Motor neuron (in vitro differentiated cells): ENCODE measurements around the gene CLCNKB. TPM values are rescaled to one million over a fixed set of nuclear protein-coding genes. Genes with fewer than 3 reads are reported as not detected.

Source experiments
- ATAC-seq, 8 experiments: fragments of 200-7000 bp; cut with Tn5 transposase; replicated peaks in 6 of 8; 2 replicates each; pipeline ENCODE4 v1.8.0; 2021; ENCODE audit warnings: mild to moderate bottlenecking in 8 of 8, moderate library complexity in 8 of 8
- H3K27ac ChIP-seq, 2 donors: fragments of 250-450 bp; sonication (Bioruptor Pico); 2 replicates each; pipeline ENCODE4 v1.9.0; 2021; ENCODE audit warnings: antibody characterized with exemption in 2 of 2, mild to moderate bottlenecking in 2 of 2, moderate library complexity in 1 of 2
- H3K4me1 ChIP-seq, 2 donors: fragments of 250-450 bp; sonication (Bioruptor Pico); replicated peaks in 1 of 2; 2 replicates each; pipeline ENCODE4 v1.6.1; 2021; ENCODE audit warnings: antibody characterized with exemption in 2 of 2, mild to moderate bottlenecking in 2 of 2, moderate library complexity in 1 of 2
- H3K4me3 ChIP-seq, 5 donors: fragments of 250-450 bp; sonication (Bioruptor Pico); 2 replicates each; pipeline ENCODE4 v1.9.0; 2021; ENCODE audit warnings: antibody characterized with exemption in 5 of 5, mild to moderate bottlenecking in 5 of 5, moderate library complexity in 4 of 5
- WGBS, 10 experiments: fragments of 450-650 bp; shearing (Covaris generic); methylation state at CpG; one replicate each; pipeline ENCODE4 v1.0.0; 2022; 5-methylcytosine and 5-hydroxymethylcytosine counted together
- in situ Hi-C, 9 experiments: fragments of 400-800 bp; cut with MboI; loops; one replicate each; pipeline ENCODE4 v1.15.0; 2021; ENCODE audit warnings: low sequenced_read_pairs in 9 of 9, low pct_unique_long_range_greater_than_20kb in 2 of 9; ENCODE audit not compliant: unreplicated experiment in 9 of 9
- total RNA-seq, 8 experiments: library from RNA; unstranded; fragments of 300-600 nt; gene quantifications; 2 replicates each; pipeline versions ENCODE4 v1.2.3 to v1.2.4, GENCODE V29; 2022

Gene CLCNKB
- total RNA-seq, 8 experiments from 2014 or later, result 0.09 to 0.43 (median 0.21) TPM; not detected in 3

- Histone ChIP-seq H3K27ac (no peak overlapping the region), H3K4me1 (peaks cover 0 to 17% of the 10 kb centered on the region in 2 donors), H3K4me3 (no peak overlapping the region)
- in situ Hi-C loops, result loop anchor here in 6 of 9 experiments (25.0 kb wide), 2 partner anchors 97 to 247 kb away; no protein-coding TSS in a partner anchor
- WGBS, 10 experiments, result 20 to 100% (median 80%) methylated on average over 1 to 5 of the region's 5 CpGs; no CpG with 5 or more reads in 1 of the 10 experiments
- ATAC-seq, result no peak
Measured at GRCh38 chr1:16090076-16090826, 46.7 kb downstream of the CLCNKB start.

- peaks cover 0 to 17% of the 10 kb centered on the region in 2 donors for H3K4me1 ChIP-seq
- no peak overlapping the region for H3K27ac ChIP-seq
- ATAC-seq, result no peak
- WGBS, 10 experiments, result 40 to 90% (median 80%) methylated on average over 2 to 5 of the region's 8 CpGs; no CpG with 5 or more reads in 7 of the 10 experiments
- in situ Hi-C loops, result loop anchor here in 6 of 9 experiments (25.0 kb wide), 2 partner anchors 96 to 246 kb away; no protein-coding TSS in a partner anchor
- H3K4me3 ChIP-seq, result no peak overlapping the region
Measured at GRCh38 chr1:16091296-16091695, 47.7 kb downstream of the CLCNKB start.

GRCh38 chr1:16092097-16092922 is 48.7 kb downstream of the CLCNKB start:
- in situ Hi-C loops, result loop anchor here in 6 of 9 experiments (25.0 kb wide), 2 partner anchors 95 to 245 kb away; no protein-coding TSS in a partner anchor
- H3K27ac ChIP-seq, result no peak overlapping the region
- peak in 3 of 8 experiments; percentile 24 to 51 (median 48) for ATAC-seq
- peaks cover 0 to 17% of the 10 kb centered on the region in 2 donors for H3K4me1 ChIP-seq
- no peak overlapping the region for H3K4me3 ChIP-seq
- WGBS, 10 experiments, result 43 to 93% (median 79%) methylated on average over 1 to 11 of the region's 18 CpGs; no CpG with 5 or more reads in 4 of the 10 experiments

- WGBS, 10 experiments, result 72 to 100% (median 85%) methylated on average over 1 to 9 of the region's 9 CpGs; no CpG with 5 or more reads in 1 of the 10 experiments
- Histone ChIP-seq H3K4me3 (no peak overlapping the region), H3K27ac (no peak overlapping the region), H3K4me1 (peaks cover 0 to 17% of the 10 kb centered on the region in 2 donors)
- in situ Hi-C loops, result loop anchor here in 6 of 9 experiments (25.0 kb wide), 2 partner anchors 94 to 244 kb away; no protein-coding TSS in a partner anchor
- ATAC-seq, result no peak
Measured at GRCh38 chr1:16092923-16093511, 49.4 kb downstream of the CLCNKB start.

- H3K27ac ChIP-seq, result no peak overlapping the region
- in situ Hi-C loops, result loop anchor here in 6 of 9 experiments (25.0 kb wide), 2 partner anchors 94 to 244 kb away; no protein-coding TSS in a partner anchor
- 17 to 100% (median 63%) methylated on average over 1 to 9 of the region's 9 CpGs; no CpG with 5 or more reads in 2 of the 10 experiments for WGBS, 10 experiments
- no peak for ATAC-seq
- H3K4me1 ChIP-seq, result peaks cover 0 to 16% of the 10 kb centered on the region in 2 donors
- H3K4me3 ChIP-seq, result no peak overlapping the region
Measured at GRCh38 chr1:16093611-16094010, 50.0 kb downstream of the CLCNKB start.

- Histone ChIP-seq H3K27ac (no peak overlapping the region), H3K4me1 (peaks cover 0 to 8% of the 10 kb centered on the region in 2 donors), H3K4me3 (no peak overlapping the region)
- in situ Hi-C loops, result loop anchor here in 6 of 9 experiments (25.0 kb wide), 2 partner anchors 93 to 243 kb away; no protein-coding TSS in a partner anchor
- 50 to 100% (median 95%) methylated on average over 1 to 13 of the region's 21 CpGs; no CpG with 5 or more reads in 4 of the 10 experiments for WGBS, 10 experiments
- no peak for ATAC-seq
Measured at GRCh38 chr1:16094453-16095158, 51.0 kb downstream of the CLCNKB start.

- Histone ChIP-seq H3K4me3 (no peak overlapping the region), H3K4me1 (peaks cover 0 to 8% of the 10 kb centered on the region in 2 donors), H3K27ac (no peak overlapping the region)
- ATAC-seq, result no peak
- WGBS, 10 experiments, result 58 to 95% (median 80%) methylated on average over 1 to 7 of the region's 9 CpGs; no CpG with 5 or more reads in 5 of the 10 experiments
- in situ Hi-C loops, result loop anchor here in 6 of 9 experiments (25.0 kb wide), 2 partner anchors 92 to 242 kb away; no protein-coding TSS in a partner anchor
Measured at GRCh38 chr1:16095447-16095846, 51.9 kb downstream of the CLCNKB start.

GRCh38 chr1:16099412-16099811 is 55.8 kb downstream of the CLCNKB start:
- Histone ChIP-seq H3K4me3 (no peak overlapping the region), H3K27ac (no peak overlapping the region), H3K4me1 (peaks cover 3 to 6% of the 10 kb centered on the region in 2 donors)
- ATAC-seq, result no peak
- WGBS, 10 experiments, result 20 to 100% (median 100%) methylated on average over 1 of the region's 1 CpG; no CpG with 5 or more reads in 4 of the 10 experiments
- in situ Hi-C loops, result loop anchor here in 6 of 9 experiments (25.0 kb wide), 2 partner anchors 88 to 238 kb away; no protein-coding TSS in a partner anchor

GRCh38 chr1:16101623-16102022 is 58.0 kb downstream of the CLCNKB start:
- no peak overlapping the region for H3K4me3 ChIP-seq
- H3K27ac ChIP-seq, result no peak overlapping the region
- H3K4me1 ChIP-seq, result peaks cover 3 to 6% of the 10 kb centered on the region in 2 donors
- ATAC-seq, result peak in 1 of 8 experiments; percentile 33
- in situ Hi-C loops, result no loop called here
- WGBS, 10 experiments, result 19 to 77% (median 64%) methylated on average over 1 to 9 of the region's 9 CpGs
